Body of pancreas (tissue), 4 donors: Measurements from ENCODE around the gene TAF1A. TPM values are rescaled to one million over a fixed set of nuclear protein-coding genes. Genes with fewer than 3 reads are reported as not detected.
A peak's percentile ranks its signal among the peaks of the same experiment; 100 is the strongest.

Source experiments
- ATAC-seq: fragments of 150-250 bp; one replicate; pipeline ENCODE4 v1.9.1; 2016
- DNase-seq, 4 donors: peaks; one replicate each; pipeline ENCODE4 v3.0.0-alpha.2; 2019
- H3K27ac ChIP-seq, 4 donors: fragments of 200-600 bp; sonication (generic); 1 replicate in 3 of 4; 2 replicates in 1 of 4; pipeline versions ENCODE4 v1.5.1 to v1.6.1; 2016 to 2019; ENCODE audit warnings: mild to moderate bottlenecking in 1 of 4, mixed read lengths in 1 of 4, moderate library complexity in 1 of 4
- H3K27me3 ChIP-seq, 2 donors: fragments of 200-600 bp; sonication (generic); one replicate each; pipeline ENCODE4 v1.6.0; 2016; ENCODE audit warnings: mild to moderate bottlenecking in 1 of 2
- H3K36me3 ChIP-seq, 2 donors: fragments of 200-600 bp; sonication (generic); replicated peaks in 1 of 2; 2 replicates each; pipeline ENCODE4 v1.5.1; 2016; ENCODE audit warnings: low read depth in 2 of 2; ENCODE audit not compliant: insufficient read depth in 1 of 2
- H3K4me1 ChIP-seq: fragments of 200-600 bp; sonication (generic); one replicate; pipeline ENCODE4 v1.6.0; 2016
- H3K4me3 ChIP-seq, 2 donors: fragments of 200-600 bp; sonication (generic); 1 replicate in 1 of 2; 2 replicates in 1 of 2; pipeline ENCODE4 v1.5.1; 2016 to 2019
- H3K9me3 ChIP-seq, 3 donors: fragments of 200-600 bp; sonication (generic); 1 replicate in 2 of 3; 2 replicates in 1 of 3; pipeline ENCODE4 v1.5.1; 2016
- POLR2A ChIP-seq, 3 donors: fragments of 450-650 bp; IDR thresholded peaks; one replicate each; pipeline ENCODE4 v1.6.1; 2016; ENCODE audit warnings: antibody characterized with exemption in 3 of 3, mild to moderate bottlenecking in 2 of 3
- WGBS, 2 donors: methylation state at CpG; one replicate each; pipeline ENCODE4 v1.1.5; 2017; 5-methylcytosine and 5-hydroxymethylcytosine counted together
- intact Hi-C: fragments of 100-400 bp; cut with DNase I; formaldehyde crosslinking; loops from one replicate; pipeline ENCODE4 v1.15.1; 2023
- total RNA-seq, 2 donors: library from RNA; depleted of rRNA; stranded (reverse); fragments of >200 nt; gene quantifications; one replicate each; pipeline ENCODE4 v1.1.0, GENCODE V29; 2016
- TF ChIP-seq, protein P1 (sequence below), 7 experiments: fragments of 450-650 bp in 4 of 7; fragments of 200-600 bp in 3 of 7; sonication (generic) in 3 of 7; IDR thresholded peaks; one replicate each; pipeline ENCODE4 v1.5.1; 2016 to 2019; ENCODE audit warnings: antibody characterized with exemption in 7 of 7

The TAF1A gene
- 10 to 100 TPM in 1 of 2 donors, under 1 TPM in 1; 0.99 to 15.8 TPM for total RNA-seq

- ATAC-seq (peak; percentile 98), DNase-seq (peak; percentile 87 to 91 (median 89))
- peaks cover 31% of the 10 kb centered on the region for H3K4me1 ChIP-seq
- H3K4me3 ChIP-seq = peak within 1 kb of the TSS; percentile 47 to 83
- peak in 2 of 3 donors; percentile 51 to 61 for TF ChIP-seq POLR2A (IDR thresholded peaks at IDR 0.05)
- TF ChIP-seq, protein P1, sequence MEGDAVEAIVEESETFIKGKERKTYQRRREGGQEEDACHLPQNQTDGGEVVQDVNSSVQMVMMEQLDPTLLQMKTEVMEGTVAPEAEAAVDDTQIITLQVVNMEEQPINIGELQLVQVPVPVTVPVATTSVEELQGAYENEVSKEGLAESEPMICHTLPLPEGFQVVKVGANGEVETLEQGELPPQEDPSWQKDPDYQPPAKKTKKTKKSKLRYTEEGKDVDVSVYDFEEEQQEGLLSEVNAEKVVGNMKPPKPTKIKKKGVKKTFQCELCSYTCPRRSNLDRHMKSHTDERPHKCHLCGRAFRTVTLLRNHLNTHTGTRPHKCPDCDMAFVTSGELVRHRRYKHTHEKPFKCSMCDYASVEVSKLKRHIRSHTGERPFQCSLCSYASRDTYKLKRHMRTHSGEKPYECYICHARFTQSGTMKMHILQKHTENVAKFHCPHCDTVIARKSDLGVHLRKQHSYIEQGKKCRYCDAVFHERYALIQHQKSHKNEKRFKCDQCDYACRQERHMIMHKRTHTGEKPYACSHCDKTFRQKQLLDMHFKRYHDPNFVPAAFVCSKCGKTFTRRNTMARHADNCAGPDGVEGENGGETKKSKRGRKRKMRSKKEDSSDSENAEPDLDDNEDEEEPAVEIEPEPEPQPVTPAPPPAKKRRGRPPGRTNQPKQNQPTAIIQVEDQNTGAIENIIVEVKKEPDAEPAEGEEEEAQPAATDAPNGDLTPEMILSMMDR (IDR thresholded peaks at IDR 0.05) = peak in 2 of 7 experiments; percentile 9 to 31
- 0 to 1% methylated on average over 40 to 41 of the region's 41 CpGs for whole genome bisulfite sequencing, 2 donors
- H3K27me3 ChIP-seq = no peaks in the 10 kb centered on the region
- intact Hi-C loops = no loop called here
- no peaks in the 10 kb centered on the region for H3K9me3 ChIP-seq
- H3K36me3 ChIP-seq = no peaks in the 10 kb centered on the region
- H3K27ac ChIP-seq = peak within 1 kb of the TSS; percentile 61 to 93 (median 78)
These were observed at the start of gene TAF1A for GRCh38 chr1:222589462-222590302. TSS of gene TAF1A (minus strand) at chr1:222589933.

GRCh38 chr1:222634180-222635013, 44.7 kb upstream of the TAF1A start:
- ATAC-seq = peak; percentile 83
- intact Hi-C loops = loop anchor here (5.0 kb wide), 1 partner anchor 172 kb away; no protein-coding TSS in a partner anchor
- WGBS, 2 donors = 34 to 45% methylated on average over 7 of the region's 7 CpGs
- Histone ChIP-seq H3K27ac (no peak overlapping the region), H3K4me1 (no peaks in the 10 kb centered on the region), H3K36me3 (peaks cover 6 to 8% of the 10 kb centered on the region in 2 donors), H3K9me3 (no peaks in the 10 kb centered on the region), H3K27me3 (no peaks in the 10 kb centered on the region), H3K4me3 (no peak overlapping the region)
- DNase-seq = peak; percentile 71 to 87 (median 78)
- TF ChIP-seq POLR2A (IDR thresholded peaks at IDR 0.05) = no peak
- TF ChIP-seq, protein P1 (IDR thresholded peaks at IDR 0.05) = peak; percentile 73 to 91 (median 85)

DNA sequence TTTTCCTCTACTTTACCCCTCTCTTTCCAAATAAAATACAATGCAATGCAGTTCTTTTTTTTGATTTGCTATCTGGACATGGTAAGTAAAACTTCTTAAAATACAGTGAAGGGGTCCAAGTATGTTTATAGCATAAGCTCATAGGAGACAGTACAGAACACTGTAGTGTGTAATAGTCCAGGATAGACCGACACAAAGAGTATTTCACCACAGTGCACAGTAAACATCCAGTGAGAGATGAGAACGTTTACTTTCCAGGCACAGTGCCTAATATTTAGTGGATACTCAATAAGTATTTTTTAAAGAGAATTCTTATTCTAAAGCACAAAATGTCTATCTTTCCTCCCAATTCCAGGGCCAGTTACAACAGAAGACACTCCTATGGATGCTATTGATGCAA, 43.0 kb upstream of the TAF1A start:
- 36% methylated on average over 2 of the region's 2 CpGs for WGBS, 2 donors
- Histone ChIP-seq H3K27me3 (no peaks in the 10 kb centered on the region), H3K27ac (no peak overlapping the region), H3K4me1 (no peaks in the 10 kb centered on the region), H3K4me3 (no peak overlapping the region), H3K9me3 (no peaks in the 10 kb centered on the region), H3K36me3 (peaks cover 6 to 20% of the 10 kb centered on the region in 2 donors)
- intact Hi-C loops = loop anchor here (5.0 kb wide), 1 partner anchor 170 kb away; no protein-coding TSS in a partner anchor
- TF ChIP-seq, protein P1 (IDR thresholded peaks at IDR 0.05) = no peak
- TF ChIP-seq POLR2A (IDR thresholded peaks at IDR 0.05) = no peak
- ATAC-seq = no peak
- DNase-seq = no peak

- peaks cover 6 to 23% of the 10 kb centered on the region in 2 donors for H3K36me3 ChIP-seq
- no peak for TF ChIP-seq POLR2A (IDR thresholded peaks at IDR 0.05)
- TF ChIP-seq, protein P1 (IDR thresholded peaks at IDR 0.05) = no peak
- no peaks in the 10 kb centered on the region for H3K4me1 ChIP-seq
- no peak overlapping the region for H3K4me3 ChIP-seq
- intact Hi-C loops = loop anchor here (5.0 kb wide), 1 partner anchor 169 kb away; no protein-coding TSS in a partner anchor
- no peaks in the 10 kb centered on the region for H3K27me3 ChIP-seq
- ATAC-seq (no peak), DNase-seq (no peak)
- no peaks in the 10 kb centered on the region for H3K9me3 ChIP-seq
- no peak overlapping the region for H3K27ac ChIP-seq
- 93 to 97% methylated on average over 3 of the region's 3 CpGs for WGBS, 2 donors
These were observed 42.0 kb upstream of the TAF1A start for GRCh38 chr1:222631611-222632208.
